ENCODE data around the gene KIF18A.

- TF ChIP-seq, protein P1, sequence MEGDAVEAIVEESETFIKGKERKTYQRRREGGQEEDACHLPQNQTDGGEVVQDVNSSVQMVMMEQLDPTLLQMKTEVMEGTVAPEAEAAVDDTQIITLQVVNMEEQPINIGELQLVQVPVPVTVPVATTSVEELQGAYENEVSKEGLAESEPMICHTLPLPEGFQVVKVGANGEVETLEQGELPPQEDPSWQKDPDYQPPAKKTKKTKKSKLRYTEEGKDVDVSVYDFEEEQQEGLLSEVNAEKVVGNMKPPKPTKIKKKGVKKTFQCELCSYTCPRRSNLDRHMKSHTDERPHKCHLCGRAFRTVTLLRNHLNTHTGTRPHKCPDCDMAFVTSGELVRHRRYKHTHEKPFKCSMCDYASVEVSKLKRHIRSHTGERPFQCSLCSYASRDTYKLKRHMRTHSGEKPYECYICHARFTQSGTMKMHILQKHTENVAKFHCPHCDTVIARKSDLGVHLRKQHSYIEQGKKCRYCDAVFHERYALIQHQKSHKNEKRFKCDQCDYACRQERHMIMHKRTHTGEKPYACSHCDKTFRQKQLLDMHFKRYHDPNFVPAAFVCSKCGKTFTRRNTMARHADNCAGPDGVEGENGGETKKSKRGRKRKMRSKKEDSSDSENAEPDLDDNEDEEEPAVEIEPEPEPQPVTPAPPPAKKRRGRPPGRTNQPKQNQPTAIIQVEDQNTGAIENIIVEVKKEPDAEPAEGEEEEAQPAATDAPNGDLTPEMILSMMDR (conservative IDR thresholded peaks at IDR 0.05; ENCODE audit: low read length) = no peak
- TF ChIP-seq EZH2phosphoT487 (IDR thresholded peaks at IDR 0.05; ENCODE audit: borderline replicate concordance, low read depth, low read length) = no peak
Measured at GRCh38 chr11:28071305-28071704, 36.7 kb downstream of the KIF18A start.
